ENCODE results near the gene TUBE1.

The TUBE1 gene

DNA sequence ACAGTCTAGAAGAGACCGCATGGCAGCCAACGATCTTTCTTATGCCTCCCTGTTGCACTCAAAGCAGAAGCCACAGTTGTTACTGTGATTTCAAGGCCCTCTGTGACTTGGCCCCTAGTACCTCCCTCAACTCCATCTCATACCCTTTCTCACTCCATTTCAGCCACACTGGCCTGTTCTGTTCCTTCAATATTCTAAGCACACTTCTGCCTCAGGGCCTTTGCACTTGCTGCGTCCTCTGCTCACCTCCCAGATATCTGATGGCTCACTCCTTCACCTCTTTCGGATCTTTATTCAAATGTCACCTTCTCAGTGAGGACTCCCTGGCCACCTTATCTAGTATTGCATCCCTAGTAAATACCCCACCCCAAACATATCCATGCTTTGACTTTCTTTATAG is 62.8 kb downstream of the TUBE1 start:
- H3K9ac ChIP-seq = no peak overlapping the region
- H3K27ac ChIP-seq = no peak overlapping the region
- H3K36me3 ChIP-seq (ENCODE audit: control insufficient read depth, insufficient read depth, low read length) = peaks cover 3% of the 10 kb centered on the region
- H3K9me3 ChIP-seq (ENCODE audit: control insufficient read depth, low read length) = no peaks in the 10 kb centered on the region
- H3K79me2 ChIP-seq = no peaks in the 10 kb centered on the region
- no peak overlapping the region for H2AFZ ChIP-seq
- no peaks in the 10 kb centered on the region for H3K27me3 ChIP-seq (ENCODE audit: control insufficient read depth, insufficient read depth, low read length)
- H3K4me1 ChIP-seq = no peaks in the 10 kb centered on the region
- H3K4me2 ChIP-seq (ENCODE audit: low read length) = no peak overlapping the region
- TF ChIP-seq, protein P1, sequence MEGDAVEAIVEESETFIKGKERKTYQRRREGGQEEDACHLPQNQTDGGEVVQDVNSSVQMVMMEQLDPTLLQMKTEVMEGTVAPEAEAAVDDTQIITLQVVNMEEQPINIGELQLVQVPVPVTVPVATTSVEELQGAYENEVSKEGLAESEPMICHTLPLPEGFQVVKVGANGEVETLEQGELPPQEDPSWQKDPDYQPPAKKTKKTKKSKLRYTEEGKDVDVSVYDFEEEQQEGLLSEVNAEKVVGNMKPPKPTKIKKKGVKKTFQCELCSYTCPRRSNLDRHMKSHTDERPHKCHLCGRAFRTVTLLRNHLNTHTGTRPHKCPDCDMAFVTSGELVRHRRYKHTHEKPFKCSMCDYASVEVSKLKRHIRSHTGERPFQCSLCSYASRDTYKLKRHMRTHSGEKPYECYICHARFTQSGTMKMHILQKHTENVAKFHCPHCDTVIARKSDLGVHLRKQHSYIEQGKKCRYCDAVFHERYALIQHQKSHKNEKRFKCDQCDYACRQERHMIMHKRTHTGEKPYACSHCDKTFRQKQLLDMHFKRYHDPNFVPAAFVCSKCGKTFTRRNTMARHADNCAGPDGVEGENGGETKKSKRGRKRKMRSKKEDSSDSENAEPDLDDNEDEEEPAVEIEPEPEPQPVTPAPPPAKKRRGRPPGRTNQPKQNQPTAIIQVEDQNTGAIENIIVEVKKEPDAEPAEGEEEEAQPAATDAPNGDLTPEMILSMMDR (IDR thresholded peaks at IDR 0.05) = no peak
- H3K4me3 ChIP-seq (ENCODE audit: low read depth, low read length) = no peak overlapping the region

- Histone ChIP-seq H3K36me3 (ENCODE audit: control insufficient read depth, insufficient read depth, low read length) (peaks cover 3% of the 10 kb centered on the region), H2AFZ (no peak overlapping the region), H3K4me3 (ENCODE audit: low read depth, low read length) (no peak overlapping the region), H3K9ac (no peak overlapping the region), H3K4me2 (ENCODE audit: low read length) (no peak overlapping the region), H3K27ac (no peak overlapping the region), H3K79me2 (no peaks in the 10 kb centered on the region), H3K4me1 (no peaks in the 10 kb centered on the region), H3K27me3 (ENCODE audit: control insufficient read depth, insufficient read depth, low read length) (no peaks in the 10 kb centered on the region), H3K9me3 (ENCODE audit: control insufficient read depth, low read length) (no peaks in the 10 kb centered on the region)
- TF ChIP-seq, protein P1 (IDR thresholded peaks at IDR 0.05) = no peak
Measured at GRCh38 chr6:112022749-112023148, 64.5 kb downstream of the TUBE1 start.

- Histone ChIP-seq H3K4me1 (no peaks in the 10 kb centered on the region), H3K27me3 (ENCODE audit: control insufficient read depth, insufficient read depth, low read length) (no peaks in the 10 kb centered on the region), H3K36me3 (ENCODE audit: control insufficient read depth, insufficient read depth, low read length) (peaks cover 3% of the 10 kb centered on the region), H3K9me3 (ENCODE audit: control insufficient read depth, low read length) (no peaks in the 10 kb centered on the region), H3K4me3 (ENCODE audit: low read depth, low read length) (no peak overlapping the region), H3K79me2 (no peaks in the 10 kb centered on the region), H3K9ac (no peak overlapping the region), H3K4me2 (ENCODE audit: low read length) (no peak overlapping the region), H3K27ac (no peak overlapping the region), H2AFZ (no peak overlapping the region)
- TF ChIP-seq, protein P1 (IDR thresholded peaks at IDR 0.05) = no peak
Measured at GRCh38 chr6:112021691-112022310, 65.5 kb downstream of the TUBE1 start.
